ENCODE data around the gene SETX.
"Not testable (repeated sequence)": the region's sequence is repeated elsewhere in the genome, so short reads cannot be mapped to it uniquely, and the experiment has no call there.

The SETX gene, protein sequence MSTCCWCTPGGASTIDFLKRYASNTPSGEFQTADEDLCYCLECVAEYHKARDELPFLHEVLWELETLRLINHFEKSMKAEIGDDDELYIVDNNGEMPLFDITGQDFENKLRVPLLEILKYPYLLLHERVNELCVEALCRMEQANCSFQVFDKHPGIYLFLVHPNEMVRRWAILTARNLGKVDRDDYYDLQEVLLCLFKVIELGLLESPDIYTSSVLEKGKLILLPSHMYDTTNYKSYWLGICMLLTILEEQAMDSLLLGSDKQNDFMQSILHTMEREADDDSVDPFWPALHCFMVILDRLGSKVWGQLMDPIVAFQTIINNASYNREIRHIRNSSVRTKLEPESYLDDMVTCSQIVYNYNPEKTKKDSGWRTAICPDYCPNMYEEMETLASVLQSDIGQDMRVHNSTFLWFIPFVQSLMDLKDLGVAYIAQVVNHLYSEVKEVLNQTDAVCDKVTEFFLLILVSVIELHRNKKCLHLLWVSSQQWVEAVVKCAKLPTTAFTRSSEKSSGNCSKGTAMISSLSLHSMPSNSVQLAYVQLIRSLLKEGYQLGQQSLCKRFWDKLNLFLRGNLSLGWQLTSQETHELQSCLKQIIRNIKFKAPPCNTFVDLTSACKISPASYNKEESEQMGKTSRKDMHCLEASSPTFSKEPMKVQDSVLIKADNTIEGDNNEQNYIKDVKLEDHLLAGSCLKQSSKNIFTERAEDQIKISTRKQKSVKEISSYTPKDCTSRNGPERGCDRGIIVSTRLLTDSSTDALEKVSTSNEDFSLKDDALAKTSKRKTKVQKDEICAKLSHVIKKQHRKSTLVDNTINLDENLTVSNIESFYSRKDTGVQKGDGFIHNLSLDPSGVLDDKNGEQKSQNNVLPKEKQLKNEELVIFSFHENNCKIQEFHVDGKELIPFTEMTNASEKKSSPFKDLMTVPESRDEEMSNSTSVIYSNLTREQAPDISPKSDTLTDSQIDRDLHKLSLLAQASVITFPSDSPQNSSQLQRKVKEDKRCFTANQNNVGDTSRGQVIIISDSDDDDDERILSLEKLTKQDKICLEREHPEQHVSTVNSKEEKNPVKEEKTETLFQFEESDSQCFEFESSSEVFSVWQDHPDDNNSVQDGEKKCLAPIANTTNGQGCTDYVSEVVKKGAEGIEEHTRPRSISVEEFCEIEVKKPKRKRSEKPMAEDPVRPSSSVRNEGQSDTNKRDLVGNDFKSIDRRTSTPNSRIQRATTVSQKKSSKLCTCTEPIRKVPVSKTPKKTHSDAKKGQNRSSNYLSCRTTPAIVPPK (N-terminal part only)

DNA sequence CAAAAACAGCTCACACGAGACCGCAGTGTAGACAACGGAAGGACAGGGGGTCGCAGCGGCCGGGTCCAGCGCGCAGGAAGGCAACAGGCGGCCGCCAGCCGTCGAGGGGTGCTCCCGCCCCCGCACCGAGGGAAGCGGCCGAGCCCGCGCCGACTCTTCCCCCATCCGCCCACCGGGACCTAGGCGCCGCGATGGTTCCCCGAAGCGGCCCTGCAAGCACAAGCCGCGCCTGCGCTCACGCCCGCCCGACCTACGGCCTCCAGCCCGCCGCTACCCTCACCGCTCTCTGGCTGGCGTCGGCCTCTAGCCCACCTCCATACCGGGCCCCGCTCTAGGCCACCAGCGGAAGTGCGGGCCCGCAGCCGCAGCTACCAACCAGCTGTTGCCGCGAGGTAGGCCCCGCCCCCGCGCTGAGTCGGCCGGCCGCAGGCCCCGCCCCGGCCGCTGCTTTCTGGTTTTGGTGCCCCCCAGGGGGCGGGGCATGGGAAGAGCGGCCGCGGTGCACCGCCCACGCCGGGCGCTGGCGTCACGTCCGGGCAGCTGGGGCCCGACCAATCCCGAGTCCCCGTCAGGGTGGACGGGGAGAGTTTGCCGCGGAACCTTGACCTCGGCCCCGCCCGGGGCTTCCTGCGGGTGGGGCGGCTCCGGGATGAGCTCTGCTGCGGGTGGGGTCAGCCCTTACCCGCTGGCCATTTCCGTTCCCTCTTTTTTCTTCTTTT is at the start of gene SETX:
Gene SETX, minus strand, starts transcription at position 350 of the 719 bp plus-strand sequence. CDS start 5,558 bp downstream, outside the sequence.
- Mint-ChIP-seq H3K27me3 (no peaks in the 10 kb centered on the region), H3K36me3 (ENCODE audit: low read depth) (peaks cover 40% of the 10 kb centered on the region), H3K9me3 (no peaks in the 10 kb centered on the region), H3K4me3 (peak within 1 kb of the TSS; percentile 87), H3K4me1 (ENCODE audit: low read depth) (peaks cover 52% of the 10 kb centered on the region), H3K27ac (peak within 1 kb of the TSS; percentile 98)

DNA sequence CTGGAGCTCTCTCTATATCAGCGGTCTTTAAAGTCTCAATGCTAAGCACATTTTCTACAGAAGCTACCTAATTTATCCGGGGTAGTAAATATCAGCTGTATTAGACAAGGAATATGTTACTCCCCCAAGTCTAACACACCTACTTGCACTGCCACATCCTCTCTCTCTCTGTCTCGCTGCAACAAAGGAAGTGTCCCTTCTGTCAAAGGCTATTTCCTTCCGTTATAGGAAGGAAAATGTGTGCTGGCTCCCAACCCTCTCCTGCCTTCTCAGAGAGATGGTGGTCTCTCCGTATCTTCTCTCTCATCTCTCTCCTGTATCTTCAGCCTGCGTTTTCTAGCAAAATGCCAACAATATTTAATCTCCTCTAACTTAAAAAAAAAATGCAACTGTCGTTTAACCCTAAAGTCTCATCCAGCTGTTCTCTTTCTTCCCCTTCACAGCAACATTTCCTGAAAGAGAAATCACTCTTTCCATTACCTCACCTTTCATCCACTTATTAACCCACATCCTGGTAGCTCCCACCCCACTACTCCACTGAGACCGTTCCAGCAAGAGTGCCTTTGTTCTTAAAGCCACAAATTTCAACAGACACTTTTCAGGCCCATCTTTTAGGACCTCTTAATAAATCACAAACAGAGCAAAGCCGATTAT is 49.6 kb upstream of the SETX start:
- Mint-ChIP-seq H3K4me3 (peak overlapping the region; percentile 79), H3K4me1 (ENCODE audit: low read depth) (peaks cover 58% of the 10 kb centered on the region), H3K36me3 (ENCODE audit: low read depth) (peaks cover 54% of the 10 kb centered on the region)

DNA sequence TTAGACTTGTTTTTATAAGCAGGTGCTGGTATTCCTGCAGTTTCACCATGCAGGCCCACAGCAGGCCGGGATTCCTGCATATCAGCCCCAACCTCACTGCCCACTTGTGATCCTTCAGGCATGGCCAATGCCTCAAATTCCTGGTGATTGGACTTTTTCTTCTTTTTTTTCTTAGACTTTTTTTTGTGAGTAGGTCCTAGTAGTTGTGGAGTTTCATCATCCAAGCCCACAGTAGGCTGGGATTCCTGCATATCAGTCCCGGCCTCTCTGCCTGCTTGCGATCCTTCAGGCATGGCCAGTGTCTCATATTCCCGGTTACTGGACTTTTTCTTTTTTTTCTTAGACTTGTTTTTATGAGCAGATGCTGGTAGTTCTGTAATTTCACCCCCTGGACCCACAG is 47.0 kb upstream of the SETX start:
- peak overlapping the region; percentile 32 for H3K27ac Mint-ChIP-seq
- H3K36me3 Mint-ChIP-seq (ENCODE audit: low read depth): peaks cover 72% of the 10 kb centered on the region
- H3K9me3 Mint-ChIP-seq: no peaks in the 10 kb centered on the region
- H3K4me1 Mint-ChIP-seq (ENCODE audit: low read depth): peaks cover 51% of the 10 kb centered on the region
- H3K27me3 Mint-ChIP-seq: no peaks in the 10 kb centered on the region
- H3K4me3 Mint-ChIP-seq: no peak overlapping the region

More for the DNA sequence above, 49.6 kb upstream of the SETX start:
- Mint-ChIP-seq H3K9me3 (no peaks in the 10 kb centered on the region), H3K27me3 (peaks cover 2% of the 10 kb centered on the region), H3K27ac (peak overlapping the region; percentile 93)

DNA sequence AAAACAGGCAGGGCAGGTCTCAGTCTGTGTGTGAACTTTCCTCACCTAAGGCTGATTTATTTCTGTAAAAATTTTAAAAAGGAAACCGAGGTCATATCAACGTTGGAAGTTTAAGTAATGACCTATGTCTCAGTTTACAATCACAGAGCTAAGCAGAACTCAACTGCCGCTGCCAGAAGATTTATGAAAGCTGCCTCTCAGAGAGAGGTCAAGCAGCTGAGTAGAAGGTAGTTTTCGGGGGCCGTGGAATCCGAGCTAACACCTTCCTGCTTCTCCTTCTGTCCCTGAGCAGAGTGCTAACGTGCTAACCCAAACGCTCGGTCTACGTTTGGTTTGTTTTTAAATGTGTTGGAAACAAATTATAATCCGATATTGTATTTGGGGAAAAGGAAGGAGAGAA is 40.8 kb upstream of the SETX start:
- no peak overlapping the region for H3K4me3 Mint-ChIP-seq
- H3K4me1 Mint-ChIP-seq (ENCODE audit: low read depth): peaks cover 3% of the 10 kb centered on the region
- H3K9me3 Mint-ChIP-seq: no peaks in the 10 kb centered on the region
- no peaks in the 10 kb centered on the region for H3K27me3 Mint-ChIP-seq
- no peak overlapping the region for H3K27ac Mint-ChIP-seq
- H3K36me3 Mint-ChIP-seq (ENCODE audit: low read depth): peaks cover 78% of the 10 kb centered on the region

DNA sequence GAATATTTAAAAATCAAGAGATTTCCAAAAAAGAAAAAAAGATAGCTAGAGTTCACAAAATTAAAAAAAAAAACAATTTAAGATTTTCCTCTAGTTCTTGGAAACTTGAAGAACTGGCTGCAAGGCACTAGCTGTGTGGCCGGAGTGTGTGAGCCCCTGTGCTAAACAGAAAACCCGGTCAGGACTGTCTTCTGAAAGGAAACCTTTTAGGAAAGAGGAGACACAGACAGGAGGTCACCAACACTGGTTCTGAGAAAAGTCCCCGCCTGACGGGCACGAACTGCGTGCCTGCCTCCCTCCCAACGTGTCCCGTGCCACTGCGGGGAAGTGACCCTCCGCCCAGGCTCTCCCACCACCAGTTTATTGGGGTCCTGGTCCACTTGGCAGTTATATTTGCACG is 36.7 kb upstream of the SETX start:
- Mint-ChIP-seq H3K9me3 (no peaks in the 10 kb centered on the region), H3K36me3 (ENCODE audit: low read depth) (peaks cover 86% of the 10 kb centered on the region), H3K4me1 (ENCODE audit: low read depth) (no peaks in the 10 kb centered on the region), H3K4me3 (no peak overlapping the region), H3K27me3 (no peaks in the 10 kb centered on the region), H3K27ac (no peak overlapping the region)

DNA sequence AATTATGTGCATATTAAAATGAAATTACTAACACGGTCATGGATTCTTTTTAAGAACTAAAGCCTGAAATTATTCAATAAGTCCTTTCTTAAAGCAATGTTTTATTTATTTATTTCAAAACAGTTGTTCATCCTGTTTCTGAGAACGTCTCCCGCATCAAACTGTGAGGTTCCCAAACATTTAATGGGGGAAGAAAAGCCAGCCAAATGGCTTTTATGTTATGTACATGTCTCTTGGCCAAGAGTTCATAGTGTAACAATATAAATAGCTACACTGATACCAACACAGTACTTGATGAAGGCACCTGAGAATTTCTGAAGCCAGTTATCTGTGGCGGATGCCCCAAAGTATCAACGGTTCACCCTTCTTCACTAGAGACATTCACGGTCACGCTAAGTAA is 36.2 kb upstream of the SETX start:
- no peaks in the 10 kb centered on the region for H3K27me3 Mint-ChIP-seq
- no peak overlapping the region for H3K4me3 Mint-ChIP-seq
- H3K36me3 Mint-ChIP-seq (ENCODE audit: low read depth): peaks cover 86% of the 10 kb centered on the region
- H3K9me3 Mint-ChIP-seq: no peaks in the 10 kb centered on the region
- H3K27ac Mint-ChIP-seq: no peak overlapping the region
- no peaks in the 10 kb centered on the region for H3K4me1 Mint-ChIP-seq (ENCODE audit: low read depth)

DNA sequence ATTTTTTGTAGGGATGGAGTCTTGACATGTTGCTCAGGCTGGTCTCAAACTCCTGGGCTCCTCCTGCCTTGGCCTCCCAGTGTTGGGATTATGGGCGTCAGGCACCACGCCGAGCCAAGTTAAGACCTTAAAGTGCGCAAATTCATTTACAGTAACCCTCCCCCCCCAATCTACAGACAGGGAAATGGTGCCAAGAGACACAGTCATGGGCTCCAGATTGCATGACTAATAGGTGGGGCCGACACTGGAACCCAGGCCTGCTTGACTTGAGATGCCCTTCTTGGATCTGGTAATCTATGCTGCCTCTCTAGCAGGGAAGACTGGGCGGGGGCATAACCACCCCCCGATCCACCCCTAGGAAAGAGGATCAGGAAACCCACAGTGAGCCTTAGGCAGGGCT is 32.3 kb upstream of the SETX start:
- Mint-ChIP-seq H3K4me3 (no peak overlapping the region), H3K4me1 (ENCODE audit: low read depth) (peaks cover 33% of the 10 kb centered on the region), H3K9me3 (no peaks in the 10 kb centered on the region), H3K36me3 (ENCODE audit: low read depth) (peaks cover 90% of the 10 kb centered on the region), H3K27ac (no peak overlapping the region), H3K27me3 (no peaks in the 10 kb centered on the region)

DNA sequence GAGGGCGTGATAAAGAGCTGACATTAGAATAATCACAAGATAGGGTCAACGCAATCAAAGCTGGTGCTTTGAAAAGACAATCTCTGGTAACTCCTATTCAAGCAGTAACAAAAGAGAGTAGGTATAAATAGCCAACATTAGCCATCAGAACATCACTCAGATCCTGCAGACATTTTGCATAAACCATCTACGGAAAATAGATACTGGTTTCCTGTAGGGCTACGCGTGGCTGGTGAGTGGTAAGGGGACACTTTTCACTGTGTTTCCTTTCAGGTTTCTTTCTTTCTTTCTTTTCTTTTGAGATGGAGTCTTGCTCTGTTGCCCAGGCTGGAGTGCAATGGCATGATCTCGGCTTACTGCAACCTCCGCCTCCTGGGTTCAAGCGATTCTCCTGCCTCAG is 29.6 kb upstream of the SETX start:
- Mint-ChIP-seq H3K9me3 (no peaks in the 10 kb centered on the region), H3K4me1 (ENCODE audit: low read depth) (peaks cover 40% of the 10 kb centered on the region), H3K27me3 (no peaks in the 10 kb centered on the region), H3K4me3 (no peak overlapping the region), H3K27ac (no peak overlapping the region), H3K36me3 (ENCODE audit: low read depth) (peaks cover 75% of the 10 kb centered on the region)

DNA sequence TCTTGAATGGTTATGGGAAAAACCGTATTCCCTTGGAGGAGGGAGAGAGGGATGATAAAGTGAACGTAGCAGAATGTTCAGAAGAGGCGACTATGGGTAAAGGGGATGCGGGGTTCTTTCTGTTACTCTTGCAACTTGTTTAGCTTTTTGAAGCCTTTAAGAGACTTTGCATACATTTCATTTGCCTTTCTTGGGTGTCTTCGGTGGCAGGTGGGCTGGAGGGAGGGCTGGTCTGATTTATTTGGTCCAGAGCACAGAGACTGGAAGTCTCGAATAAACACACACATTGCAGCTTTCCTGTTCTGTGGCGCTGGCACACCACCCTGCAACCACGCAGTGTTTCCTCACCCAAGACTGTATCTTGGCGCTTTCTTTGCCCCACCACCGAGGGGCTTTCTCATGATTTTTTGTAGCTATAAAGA is 28.7 kb upstream of the SETX start:
- Mint-ChIP-seq H3K27ac (peak overlapping the region; percentile 70), H3K4me3 (peak overlapping the region; percentile 57), H3K4me1 (ENCODE audit: low read depth) (peaks cover 40% of the 10 kb centered on the region), H3K36me3 (ENCODE audit: low read depth) (peaks cover 66% of the 10 kb centered on the region), H3K9me3 (no peaks in the 10 kb centered on the region), H3K27me3 (no peaks in the 10 kb centered on the region)

DNA sequence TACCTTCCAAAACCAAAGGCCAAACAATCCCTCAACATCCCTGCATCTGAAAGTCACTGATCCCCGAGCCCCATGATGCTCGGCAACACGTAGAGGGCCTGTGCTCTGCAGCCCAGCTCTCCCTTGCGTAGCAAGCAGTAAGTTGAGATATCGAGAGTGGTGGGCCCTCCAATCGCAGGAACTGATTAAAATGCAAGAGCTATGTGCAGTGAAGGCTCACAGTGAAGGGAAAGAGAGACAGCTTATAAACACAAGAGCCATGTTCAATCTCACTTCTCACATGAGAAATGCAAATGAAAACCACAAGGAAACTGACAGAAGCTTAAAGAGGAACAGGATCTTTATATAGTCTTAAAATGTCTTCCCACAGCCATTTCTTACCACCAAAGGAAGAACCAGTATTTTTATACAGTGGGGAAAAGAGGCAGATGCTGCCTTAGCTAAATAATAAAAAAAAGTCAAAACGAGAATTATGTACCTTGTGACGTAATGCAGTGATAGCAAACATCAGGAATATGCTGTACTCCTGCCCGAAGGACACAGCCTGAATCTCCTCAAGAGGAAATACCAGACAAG is 27.3 kb upstream of the SETX start:
- peak overlapping the region; percentile 5 for H3K4me3 Mint-ChIP-seq
- no peaks in the 10 kb centered on the region for H3K9me3 Mint-ChIP-seq
- peaks cover 40% of the 10 kb centered on the region for H3K4me1 Mint-ChIP-seq (ENCODE audit: low read depth)

DNA sequence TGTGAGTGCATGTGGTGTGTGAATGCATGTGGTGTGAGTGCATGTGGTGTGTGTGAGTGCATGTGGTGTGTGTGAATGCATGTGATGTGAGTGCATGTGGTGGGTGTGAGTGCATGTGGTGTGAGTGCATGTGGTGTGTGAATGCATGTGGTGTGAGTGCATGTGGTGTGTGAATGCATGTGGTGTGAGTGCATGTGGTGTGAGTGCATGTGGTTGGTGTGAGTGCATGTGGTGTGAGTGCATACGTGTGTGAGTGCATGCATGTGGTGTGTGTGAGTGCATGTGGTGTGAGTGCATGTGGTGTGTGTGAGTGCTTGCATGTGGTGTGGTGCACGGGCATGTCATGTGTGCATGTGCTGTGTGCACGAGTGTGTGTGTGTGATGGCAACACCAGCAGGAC is 23.6 kb upstream of the SETX start:
- Mint-ChIP-seq H3K4me1 (ENCODE audit: low read depth) (peaks cover 33% of the 10 kb centered on the region), H3K36me3 (ENCODE audit: low read depth) (peaks cover 27% of the 10 kb centered on the region)
- not testable (repeated sequence) for H3K27ac Mint-ChIP-seq, H3K9me3 Mint-ChIP-seq, H3K27me3 Mint-ChIP-seq, H3K4me3 Mint-ChIP-seq

More for the DNA sequence above, 27.3 kb upstream of the SETX start:
- Mint-ChIP-seq H3K36me3 (ENCODE audit: low read depth) (peaks cover 54% of the 10 kb centered on the region), H3K27ac (peak overlapping the region; percentile 74), H3K27me3 (no peaks in the 10 kb centered on the region)

DNA sequence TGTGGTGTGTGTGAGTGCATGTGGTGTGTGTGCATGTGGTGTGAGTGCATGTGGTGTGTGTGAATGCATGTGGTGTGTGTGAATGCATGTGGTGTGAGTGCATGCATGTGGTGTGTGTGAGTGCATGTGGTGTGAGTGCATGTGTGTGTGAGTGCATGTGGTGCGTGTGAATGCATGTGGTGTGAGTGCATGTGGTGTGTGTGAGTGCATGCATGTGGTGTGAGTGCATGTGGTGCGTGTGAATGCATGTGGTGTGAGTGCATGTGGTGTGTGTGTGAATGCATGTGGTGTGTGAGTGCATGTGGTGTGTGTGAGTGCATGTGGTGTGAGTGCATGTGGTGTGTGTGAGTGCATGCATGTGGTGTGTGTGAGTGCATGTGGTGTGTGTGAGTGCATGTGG is 23.0 kb upstream of the SETX start:
- H3K4me1 Mint-ChIP-seq (ENCODE audit: low read depth): peaks cover 34% of the 10 kb centered on the region
- not testable (repeated sequence) for H3K9me3 Mint-ChIP-seq, H3K27ac Mint-ChIP-seq, H3K4me3 Mint-ChIP-seq, H3K27me3 Mint-ChIP-seq
- peaks cover 22% of the 10 kb centered on the region for H3K36me3 Mint-ChIP-seq (ENCODE audit: low read depth)

DNA sequence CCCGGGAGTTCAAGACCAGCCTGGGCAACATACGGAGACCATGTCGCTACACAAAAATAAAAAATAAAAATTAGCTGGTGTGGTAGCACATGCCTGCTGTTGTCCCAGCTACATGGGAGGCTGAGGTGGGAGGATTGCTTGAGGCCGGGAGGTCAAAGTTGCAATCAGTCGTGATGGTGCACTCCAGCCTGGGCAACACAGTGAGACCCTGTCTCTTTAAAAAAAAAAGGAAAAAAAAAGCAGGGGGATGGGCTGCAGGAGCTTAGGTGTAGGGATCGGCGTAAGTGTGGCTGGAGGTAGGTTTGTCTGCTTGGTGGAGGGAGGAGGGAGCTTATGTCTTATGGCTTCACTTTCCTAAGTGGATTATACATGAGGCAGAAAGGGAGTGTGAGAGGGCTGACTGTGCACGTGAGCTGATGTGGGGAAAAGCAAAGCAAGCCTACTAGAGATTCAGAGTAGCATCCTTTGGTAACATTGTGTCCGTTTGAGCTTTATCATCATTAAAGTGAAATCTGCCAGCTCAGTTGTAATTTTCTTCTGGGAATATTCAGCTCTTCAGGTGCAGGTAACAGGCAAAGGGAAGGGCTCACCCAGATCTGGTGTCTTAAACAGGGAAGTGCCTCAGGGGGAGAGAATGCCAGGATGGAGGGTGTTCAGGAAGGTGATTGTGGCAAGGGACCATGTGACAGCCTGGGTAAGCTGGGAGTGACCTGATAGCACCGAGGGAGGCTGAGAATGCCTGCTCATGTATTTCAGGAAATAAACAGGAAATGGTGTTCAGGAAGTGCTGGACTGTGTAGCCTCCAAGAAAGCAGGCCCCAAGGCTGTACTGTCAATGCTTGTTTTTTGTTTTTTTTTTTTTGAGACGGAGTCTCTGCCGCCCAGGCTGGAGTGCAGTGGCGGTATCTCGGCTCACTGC is 17.6 kb upstream of the SETX start:
- H3K4me3 Mint-ChIP-seq: peak overlapping the region; percentile 0
- H3K4me1 Mint-ChIP-seq (ENCODE audit: low read depth): peaks cover 28% of the 10 kb centered on the region
- peaks cover 10% of the 10 kb centered on the region for H3K36me3 Mint-ChIP-seq (ENCODE audit: low read depth)
- H3K9me3 Mint-ChIP-seq: no peaks in the 10 kb centered on the region
- no peaks in the 10 kb centered on the region for H3K27me3 Mint-ChIP-seq
- H3K27ac Mint-ChIP-seq: peak overlapping the region; percentile 46
